Measurements from ENCODE around the gene SUSD3.

The SUSD3 gene

GRCh38 chr9:93089024-93089423 lies 30.5 kb downstream of the SUSD3 start:
- DNase-seq (ENCODE audit: low read depth): no peak
- TF ChIP-seq CTCF (IDR thresholded peaks at IDR 0.05; ENCODE audit: low read depth, low read length): no peak
- TF ChIP-seq MYC (IDR thresholded peaks at IDR 0.05; ENCODE audit: low read depth, low read length): no peak
- no peak for TF ChIP-seq POLR2A (IDR thresholded peaks at IDR 0.05; ENCODE audit: extremely low read depth, insufficient read length)
- no peak for TF ChIP-seq MAX (IDR thresholded peaks at IDR 0.05; ENCODE audit: low read depth, low read length)
- no peak overlapping the region for H3K4me3 ChIP-seq (ENCODE audit: low read depth, low read length)

GRCh38 chr9:93089481-93089991 lies 31.0 kb downstream of the SUSD3 start:
- no peak for DNase-seq (ENCODE audit: low read depth)
- H3K4me3 ChIP-seq (ENCODE audit: low read depth, low read length): no peak overlapping the region
- no peak for TF ChIP-seq MYC (IDR thresholded peaks at IDR 0.05; ENCODE audit: low read depth, low read length)
- TF ChIP-seq CTCF (IDR thresholded peaks at IDR 0.05; ENCODE audit: low read depth, low read length): no peak
- no peak for TF ChIP-seq POLR2A (IDR thresholded peaks at IDR 0.05; ENCODE audit: extremely low read depth, insufficient read length)
- TF ChIP-seq MAX (IDR thresholded peaks at IDR 0.05; ENCODE audit: low read depth, low read length): no peak

GRCh38 chr9:93090091-93090655 lies 31.7 kb downstream of the SUSD3 start:
- H3K4me3 ChIP-seq (ENCODE audit: low read depth, low read length): no peak overlapping the region
- no peak for DNase-seq (ENCODE audit: low read depth)
- TF ChIP-seq MAX (IDR thresholded peaks at IDR 0.05; ENCODE audit: low read depth, low read length): no peak
- no peak for TF ChIP-seq POLR2A (IDR thresholded peaks at IDR 0.05; ENCODE audit: extremely low read depth, insufficient read length)
- no peak for TF ChIP-seq MYC (IDR thresholded peaks at IDR 0.05; ENCODE audit: low read depth, low read length)
- no peak for TF ChIP-seq CTCF (IDR thresholded peaks at IDR 0.05; ENCODE audit: low read depth, low read length)

- TF ChIP-seq MYC (IDR thresholded peaks at IDR 0.05; ENCODE audit: low read depth, low read length): no peak
- TF ChIP-seq POLR2A (IDR thresholded peaks at IDR 0.05; ENCODE audit: extremely low read depth, insufficient read length): no peak
- TF ChIP-seq CTCF (IDR thresholded peaks at IDR 0.05; ENCODE audit: low read depth, low read length): no peak
- no peak for TF ChIP-seq MAX (IDR thresholded peaks at IDR 0.05; ENCODE audit: low read depth, low read length)
- no peak overlapping the region for H3K4me3 ChIP-seq (ENCODE audit: low read depth, low read length)
- DNase-seq (ENCODE audit: low read depth): no peak
Measured at GRCh38 chr9:93091056-93091452, 32.6 kb downstream of the SUSD3 start.

- H3K4me3 ChIP-seq (ENCODE audit: low read depth, low read length): no peak overlapping the region
- DNase-seq (ENCODE audit: low read depth): peak; percentile 74
- TF ChIP-seq MYC (IDR thresholded peaks at IDR 0.05; ENCODE audit: low read depth, low read length): no peak
- TF ChIP-seq MAX (IDR thresholded peaks at IDR 0.05; ENCODE audit: low read depth, low read length): no peak
- TF ChIP-seq POLR2A (IDR thresholded peaks at IDR 0.05; ENCODE audit: extremely low read depth, insufficient read length): no peak
- TF ChIP-seq CTCF (IDR thresholded peaks at IDR 0.05; ENCODE audit: low read depth, low read length): no peak
Measured at GRCh38 chr9:93091453-93092081, 33.1 kb downstream of the SUSD3 start.

All from NB4 (cell line).